ENCODE measurements around the gene PDE4D.

PDE4D gene

DNA sequence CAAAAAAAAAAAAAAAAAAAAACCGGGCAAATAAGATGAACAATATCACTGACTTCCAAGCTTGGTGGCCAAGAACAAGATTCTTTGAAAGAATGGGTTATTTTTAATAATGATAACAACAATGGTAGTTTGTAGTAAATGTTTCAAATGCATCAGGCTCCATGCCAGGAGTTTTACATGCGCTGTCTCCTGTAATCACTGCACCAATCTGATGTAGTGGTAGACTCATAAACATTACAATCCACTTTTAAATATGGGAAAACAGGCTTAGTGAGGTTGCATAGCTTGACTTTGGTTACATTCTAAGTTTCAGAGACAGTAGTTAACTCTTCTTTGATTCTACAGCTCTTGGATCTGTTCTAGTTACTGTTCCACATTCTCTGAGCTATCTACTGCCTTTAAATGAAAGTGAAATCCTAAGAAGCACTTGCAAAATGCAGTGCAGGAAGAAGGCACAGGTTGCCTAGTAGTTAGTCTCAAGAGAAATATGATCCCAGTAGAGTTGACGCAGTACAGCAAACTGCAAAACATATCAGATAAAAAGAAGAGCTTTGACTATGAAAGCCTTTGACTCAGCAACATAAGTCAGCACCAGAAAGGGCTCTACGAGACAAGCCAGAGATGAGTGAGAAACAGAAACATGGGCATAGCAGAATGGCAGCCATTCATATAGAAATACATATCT is 62.1 kb downstream of the PDE4D start:
- TF ChIP-seq FOXP2 (optimal IDR thresholded peaks at IDR 0.05; ENCODE audit: borderline replicate concordance, extremely low read depth, extremely low read length, insufficient read depth) = no peak
- TF ChIP-seq, protein P1, sequence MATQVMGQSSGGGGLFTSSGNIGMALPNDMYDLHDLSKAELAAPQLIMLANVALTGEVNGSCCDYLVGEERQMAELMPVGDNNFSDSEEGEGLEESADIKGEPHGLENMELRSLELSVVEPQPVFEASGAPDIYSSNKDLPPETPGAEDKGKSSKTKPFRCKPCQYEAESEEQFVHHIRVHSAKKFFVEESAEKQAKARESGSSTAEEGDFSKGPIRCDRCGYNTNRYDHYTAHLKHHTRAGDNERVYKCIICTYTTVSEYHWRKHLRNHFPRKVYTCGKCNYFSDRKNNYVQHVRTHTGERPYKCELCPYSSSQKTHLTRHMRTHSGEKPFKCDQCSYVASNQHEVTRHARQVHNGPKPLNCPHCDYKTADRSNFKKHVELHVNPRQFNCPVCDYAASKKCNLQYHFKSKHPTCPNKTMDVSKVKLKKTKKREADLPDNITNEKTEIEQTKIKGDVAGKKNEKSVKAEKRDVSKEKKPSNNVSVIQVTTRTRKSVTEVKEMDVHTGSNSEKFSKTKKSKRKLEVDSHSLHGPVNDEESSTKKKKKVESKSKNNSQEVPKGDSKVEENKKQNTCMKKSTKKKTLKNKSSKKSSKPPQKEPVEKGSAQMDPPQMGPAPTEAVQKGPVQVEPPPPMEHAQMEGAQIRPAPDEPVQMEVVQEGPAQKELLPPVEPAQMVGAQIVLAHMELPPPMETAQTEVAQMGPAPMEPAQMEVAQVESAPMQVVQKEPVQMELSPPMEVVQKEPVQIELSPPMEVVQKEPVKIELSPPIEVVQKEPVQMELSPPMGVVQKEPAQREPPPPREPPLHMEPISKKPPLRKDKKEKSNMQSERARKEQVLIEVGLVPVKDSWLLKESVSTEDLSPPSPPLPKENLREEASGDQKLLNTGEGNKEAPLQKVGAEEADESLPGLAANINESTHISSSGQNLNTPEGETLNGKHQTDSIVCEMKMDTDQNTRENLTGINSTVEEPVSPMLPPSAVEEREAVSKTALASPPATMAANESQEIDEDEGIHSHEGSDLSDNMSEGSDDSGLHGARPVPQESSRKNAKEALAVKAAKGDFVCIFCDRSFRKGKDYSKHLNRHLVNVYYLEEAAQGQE (IDR thresholded peaks at IDR 0.05; ENCODE audit: insufficient read depth in 1 of 2, low read depth in 2 of 2, low read length in 2 of 2) = no peak
- no peak for TF ChIP-seq TAF1 (IDR thresholded peaks at IDR 0.05; ENCODE audit: borderline replicate concordance, insufficient read depth, low read length)
- no peak for TF ChIP-seq POLR2AphosphoS5 (IDR thresholded peaks at IDR 0.05; ENCODE audit: low read depth, low read length)
- no peak for TF ChIP-seq SIN3A (IDR thresholded peaks at IDR 0.05; ENCODE audit: borderline replicate concordance, insufficient read depth, low read length)

DNA sequence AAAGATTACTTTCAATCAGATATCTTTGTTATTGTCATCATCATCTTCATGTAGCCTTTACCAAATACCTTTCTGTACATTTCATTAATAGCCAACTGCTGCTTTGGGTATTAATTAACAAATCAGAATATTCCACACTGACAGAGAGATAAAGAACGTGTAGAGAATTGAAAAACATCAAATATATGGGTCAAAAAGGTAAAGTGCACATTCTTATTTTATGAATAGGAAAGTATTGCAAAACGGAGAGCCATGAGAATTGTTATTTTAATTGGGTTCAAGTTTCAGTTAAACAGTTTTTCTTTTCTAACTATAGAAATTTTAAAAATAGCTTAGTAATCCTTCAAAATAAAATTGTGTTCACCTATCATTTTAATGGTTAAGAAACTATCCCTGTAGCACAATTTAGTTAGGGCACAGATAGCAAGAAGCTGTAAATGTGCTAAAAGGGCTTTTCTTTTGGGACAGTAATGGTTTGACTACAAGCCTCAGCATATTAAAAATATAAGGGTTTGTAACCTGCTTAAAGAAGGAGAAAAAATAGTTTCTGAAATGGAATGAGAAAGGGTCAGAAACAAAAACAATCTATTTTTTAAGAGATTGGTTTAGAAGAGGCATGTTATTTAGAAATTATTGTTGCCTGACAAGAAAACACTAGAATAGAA is 62.9 kb downstream of the PDE4D start:
- TF ChIP-seq POLR2AphosphoS5 (IDR thresholded peaks at IDR 0.05; ENCODE audit: low read depth, low read length) (no peak), FOXP2 (optimal IDR thresholded peaks at IDR 0.05; ENCODE audit: borderline replicate concordance, extremely low read depth, extremely low read length, insufficient read depth) (no peak), TAF1 (IDR thresholded peaks at IDR 0.05; ENCODE audit: borderline replicate concordance, insufficient read depth, low read length) (no peak), SIN3A (IDR thresholded peaks at IDR 0.05; ENCODE audit: borderline replicate concordance, insufficient read depth, low read length) (no peak)
- TF ChIP-seq, protein P1 (IDR thresholded peaks at IDR 0.05; ENCODE audit: insufficient read depth in 1 of 2, low read depth in 2 of 2, low read length in 2 of 2) = no peak

DNA sequence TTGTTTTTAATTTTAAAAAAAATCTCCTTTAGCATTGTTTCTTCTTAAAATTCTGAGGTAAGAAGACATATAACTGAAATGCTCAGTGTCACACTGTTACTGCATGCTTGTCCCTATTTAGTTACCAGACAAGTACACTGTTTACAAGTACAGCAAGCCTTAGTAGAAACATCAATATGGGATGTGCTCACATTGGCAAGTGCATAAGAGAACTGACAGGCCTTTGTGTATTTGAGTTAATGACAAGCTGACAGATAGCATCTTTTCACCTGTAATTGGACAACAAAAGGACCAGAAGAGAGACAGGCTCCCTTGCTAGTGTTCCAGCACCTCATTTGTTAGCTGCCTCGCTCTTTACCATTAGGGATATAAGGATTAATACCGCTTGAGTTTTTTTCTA is 63.6 kb downstream of the PDE4D start:
- TF ChIP-seq, protein P1 (IDR thresholded peaks at IDR 0.05; ENCODE audit: insufficient read depth in 1 of 2, low read depth in 2 of 2, low read length in 2 of 2) = no peak
- TF ChIP-seq TAF1 (IDR thresholded peaks at IDR 0.05; ENCODE audit: borderline replicate concordance, insufficient read depth, low read length) (no peak), FOXP2 (optimal IDR thresholded peaks at IDR 0.05; ENCODE audit: borderline replicate concordance, extremely low read depth, extremely low read length, insufficient read depth) (no peak), POLR2AphosphoS5 (IDR thresholded peaks at IDR 0.05; ENCODE audit: low read depth, low read length) (no peak), SIN3A (IDR thresholded peaks at IDR 0.05; ENCODE audit: borderline replicate concordance, insufficient read depth, low read length) (no peak)

DNA sequence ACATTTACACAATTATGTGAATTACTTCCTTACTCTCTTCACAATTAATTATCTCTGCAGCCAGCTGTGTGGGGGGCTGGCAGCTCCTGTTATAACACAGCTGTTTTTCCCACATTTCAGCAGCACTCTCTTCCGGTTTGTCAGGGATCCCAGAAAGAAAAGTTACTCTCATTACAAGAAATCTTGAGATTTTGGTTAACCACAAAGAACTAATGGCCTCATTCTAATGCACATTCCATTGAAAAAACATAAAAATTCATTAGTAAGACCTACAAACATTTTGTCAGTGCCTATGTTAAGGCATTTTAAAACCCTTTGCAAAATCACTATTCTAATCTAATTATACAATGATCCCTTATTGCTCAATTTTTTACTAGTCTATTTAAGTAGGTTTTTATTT is 64.1 kb downstream of the PDE4D start:
- TF ChIP-seq FOXP2 (optimal IDR thresholded peaks at IDR 0.05; ENCODE audit: borderline replicate concordance, extremely low read depth, extremely low read length, insufficient read depth) = no peak
- 0 out of 2 replicates have a peak, but pooled peaks have one; percentile 23 for TF ChIP-seq POLR2AphosphoS5 (IDR thresholded peaks at IDR 0.05; ENCODE audit: low read depth, low read length)
- no peak for TF ChIP-seq SIN3A (IDR thresholded peaks at IDR 0.05; ENCODE audit: borderline replicate concordance, insufficient read depth, low read length)

GRCh38 chr5:59828623-59829022 is 64.9 kb downstream of the PDE4D start:
- no peak for TF ChIP-seq SIN3A (IDR thresholded peaks at IDR 0.05; ENCODE audit: borderline replicate concordance, insufficient read depth, low read length)
- TF ChIP-seq, protein P1 (IDR thresholded peaks at IDR 0.05; ENCODE audit: insufficient read depth in 1 of 2, low read depth in 2 of 2, low read length in 2 of 2) = no peak
- no peak for TF ChIP-seq POLR2AphosphoS5 (IDR thresholded peaks at IDR 0.05; ENCODE audit: low read depth, low read length)
- TF ChIP-seq FOXP2 (optimal IDR thresholded peaks at IDR 0.05; ENCODE audit: borderline replicate concordance, extremely low read depth, extremely low read length, insufficient read depth) = no peak
- no peak for TF ChIP-seq TAF1 (IDR thresholded peaks at IDR 0.05; ENCODE audit: borderline replicate concordance, insufficient read depth, low read length)
